GM12873 (cell line): ENCODE data around the gene FAIM2.

Experiments
- TF ChIP-seq, protein P1 (sequence below): IDR thresholded peaks from 2 replicates; pipeline ENCODE4 v1.5.1; 2012; ENCODE audit warnings: low read depth, mild to moderate bottlenecking, moderate library complexity, low read length, control low read depth; ENCODE audit not compliant: insufficient read depth; ENCODE audit errors: missing control alignments

FAIM2 gene

DNA sequence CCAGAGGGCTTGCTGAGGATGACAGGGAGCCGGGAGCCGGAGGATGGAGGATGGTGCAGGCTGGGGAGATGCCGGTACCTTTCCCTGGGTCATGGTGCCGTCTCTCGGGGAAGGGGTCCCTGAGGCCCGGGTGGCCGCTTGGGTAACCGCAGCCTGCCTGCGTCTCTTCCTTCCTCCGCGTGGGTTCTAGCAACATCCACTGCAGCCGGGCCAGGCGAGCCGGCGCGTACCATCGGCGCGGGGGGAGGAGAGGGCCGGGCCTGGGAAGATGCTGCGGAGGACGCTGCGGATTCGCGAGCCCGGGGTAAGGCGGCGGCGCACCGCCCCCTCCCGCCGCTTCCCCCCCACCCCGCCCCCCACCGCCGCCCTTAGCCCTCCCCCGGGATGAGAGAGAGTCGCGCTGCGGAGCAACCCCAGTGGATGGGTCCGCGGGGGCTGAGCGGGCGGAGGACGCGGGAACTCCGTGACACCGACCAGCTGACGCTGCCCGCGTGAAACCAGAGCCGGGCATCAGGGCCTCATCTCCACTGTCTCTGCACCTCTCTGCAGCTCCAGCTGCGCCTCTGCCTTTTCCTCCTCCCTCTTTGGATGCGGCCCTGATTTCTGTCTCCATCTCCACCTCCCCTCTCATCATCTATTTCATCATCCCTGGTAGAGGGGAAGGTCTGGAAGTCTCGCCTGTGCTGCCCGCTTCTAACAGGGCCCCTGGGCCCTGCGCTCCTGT, at the start of gene FAIM2:
Gene FAIM2, minus strand, starts transcription at position 201 of the 724 bp plus-strand sequence. Its CDS starts 108 bp downstream, at position 93.
- TF ChIP-seq, protein P1, sequence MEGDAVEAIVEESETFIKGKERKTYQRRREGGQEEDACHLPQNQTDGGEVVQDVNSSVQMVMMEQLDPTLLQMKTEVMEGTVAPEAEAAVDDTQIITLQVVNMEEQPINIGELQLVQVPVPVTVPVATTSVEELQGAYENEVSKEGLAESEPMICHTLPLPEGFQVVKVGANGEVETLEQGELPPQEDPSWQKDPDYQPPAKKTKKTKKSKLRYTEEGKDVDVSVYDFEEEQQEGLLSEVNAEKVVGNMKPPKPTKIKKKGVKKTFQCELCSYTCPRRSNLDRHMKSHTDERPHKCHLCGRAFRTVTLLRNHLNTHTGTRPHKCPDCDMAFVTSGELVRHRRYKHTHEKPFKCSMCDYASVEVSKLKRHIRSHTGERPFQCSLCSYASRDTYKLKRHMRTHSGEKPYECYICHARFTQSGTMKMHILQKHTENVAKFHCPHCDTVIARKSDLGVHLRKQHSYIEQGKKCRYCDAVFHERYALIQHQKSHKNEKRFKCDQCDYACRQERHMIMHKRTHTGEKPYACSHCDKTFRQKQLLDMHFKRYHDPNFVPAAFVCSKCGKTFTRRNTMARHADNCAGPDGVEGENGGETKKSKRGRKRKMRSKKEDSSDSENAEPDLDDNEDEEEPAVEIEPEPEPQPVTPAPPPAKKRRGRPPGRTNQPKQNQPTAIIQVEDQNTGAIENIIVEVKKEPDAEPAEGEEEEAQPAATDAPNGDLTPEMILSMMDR: no peak

DNA sequence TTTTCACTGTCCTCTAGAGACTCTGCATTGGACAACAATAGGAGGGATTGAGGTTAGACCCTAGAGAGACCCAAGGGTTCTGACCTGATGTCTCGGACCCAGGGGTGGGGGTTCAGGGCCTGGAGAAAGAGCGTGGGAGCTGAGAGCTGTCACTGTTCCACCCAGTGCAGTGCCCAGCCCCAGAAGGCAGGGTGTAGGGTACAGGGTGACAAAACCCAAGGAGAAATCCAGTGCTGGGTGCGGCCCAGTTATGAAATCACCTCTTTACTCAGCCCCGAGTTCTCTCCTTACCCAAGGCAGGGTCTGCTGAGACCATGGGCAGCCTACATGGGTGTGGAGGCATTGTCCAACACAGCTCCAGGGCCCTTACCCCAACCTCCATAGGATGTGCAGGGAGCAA, 49.5 kb upstream of the FAIM2 start:
- TF ChIP-seq, protein P1: no peak

DNA sequence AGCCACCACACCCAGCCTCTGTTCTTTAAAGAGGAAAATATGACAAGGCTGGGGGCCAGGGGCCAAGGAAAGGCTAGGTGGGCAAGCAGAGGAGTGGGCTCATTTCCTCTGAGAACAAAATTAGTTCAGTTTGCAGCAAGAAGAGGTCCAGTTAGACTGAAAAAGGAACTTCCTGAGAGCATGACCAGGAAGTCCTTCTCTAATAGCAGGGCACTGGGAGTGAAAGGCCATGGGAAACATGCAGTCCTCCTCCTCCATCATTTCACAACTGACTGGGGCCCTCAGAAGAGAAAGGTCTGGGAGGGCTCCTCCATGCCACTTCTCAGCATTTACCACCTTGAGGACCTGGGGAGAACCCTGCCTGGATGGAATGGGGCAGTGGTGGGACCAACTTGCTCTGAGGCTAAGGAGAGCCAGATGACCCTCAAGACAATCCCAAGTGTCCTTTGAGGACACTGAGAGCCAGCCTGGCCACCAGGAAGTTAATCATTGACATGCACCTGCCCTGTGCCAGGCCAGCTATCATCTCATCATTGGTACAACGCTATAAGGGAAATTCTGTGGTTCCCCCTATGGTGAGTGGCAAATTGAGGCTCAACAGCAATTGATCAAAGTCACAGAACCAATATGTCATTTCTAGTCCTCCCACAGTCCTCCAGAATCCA, 48.8 kb upstream of the FAIM2 start:
- TF ChIP-seq, protein P1: no peak

DNA sequence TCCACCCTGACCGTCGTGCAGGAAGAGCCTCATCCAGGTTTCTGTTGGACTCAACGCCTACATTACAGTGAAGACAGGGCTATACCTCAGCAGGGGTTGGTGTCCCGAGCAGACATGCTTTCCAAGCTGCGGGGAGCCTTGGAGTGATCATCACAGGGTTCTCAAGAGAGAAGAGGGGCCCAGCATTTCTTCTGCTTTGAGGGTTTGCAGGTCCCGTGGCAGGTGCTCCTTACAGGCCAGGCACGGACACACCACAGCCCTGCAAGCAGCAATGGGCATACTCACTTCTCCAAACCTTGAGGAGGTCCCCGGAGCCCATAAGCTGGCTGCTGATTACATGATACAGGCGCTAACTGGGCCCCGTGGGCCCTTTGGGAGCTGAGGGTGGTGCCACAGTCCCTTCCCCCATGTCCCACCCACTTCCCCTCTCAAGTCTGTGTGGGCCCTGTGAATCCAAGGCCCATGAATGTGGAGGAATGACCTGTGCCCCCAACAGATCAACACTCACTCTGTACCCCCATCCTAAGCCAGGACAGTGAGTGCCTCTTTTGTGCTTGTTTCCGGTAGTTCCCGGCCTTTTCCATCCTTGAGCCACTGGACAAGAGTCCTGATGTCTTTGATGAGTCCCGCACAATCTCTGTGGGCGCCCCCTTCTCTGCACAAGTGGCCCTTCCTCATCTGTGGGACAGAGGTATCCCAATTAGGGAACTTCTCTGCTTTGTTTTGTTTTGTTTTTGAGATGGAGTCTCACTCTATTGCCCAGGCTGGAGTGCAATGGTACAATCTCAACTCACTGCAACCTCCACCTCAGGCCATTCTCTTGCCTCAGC, 47.9 kb upstream of the FAIM2 start:
- TF ChIP-seq, protein P1: no peak

DNA sequence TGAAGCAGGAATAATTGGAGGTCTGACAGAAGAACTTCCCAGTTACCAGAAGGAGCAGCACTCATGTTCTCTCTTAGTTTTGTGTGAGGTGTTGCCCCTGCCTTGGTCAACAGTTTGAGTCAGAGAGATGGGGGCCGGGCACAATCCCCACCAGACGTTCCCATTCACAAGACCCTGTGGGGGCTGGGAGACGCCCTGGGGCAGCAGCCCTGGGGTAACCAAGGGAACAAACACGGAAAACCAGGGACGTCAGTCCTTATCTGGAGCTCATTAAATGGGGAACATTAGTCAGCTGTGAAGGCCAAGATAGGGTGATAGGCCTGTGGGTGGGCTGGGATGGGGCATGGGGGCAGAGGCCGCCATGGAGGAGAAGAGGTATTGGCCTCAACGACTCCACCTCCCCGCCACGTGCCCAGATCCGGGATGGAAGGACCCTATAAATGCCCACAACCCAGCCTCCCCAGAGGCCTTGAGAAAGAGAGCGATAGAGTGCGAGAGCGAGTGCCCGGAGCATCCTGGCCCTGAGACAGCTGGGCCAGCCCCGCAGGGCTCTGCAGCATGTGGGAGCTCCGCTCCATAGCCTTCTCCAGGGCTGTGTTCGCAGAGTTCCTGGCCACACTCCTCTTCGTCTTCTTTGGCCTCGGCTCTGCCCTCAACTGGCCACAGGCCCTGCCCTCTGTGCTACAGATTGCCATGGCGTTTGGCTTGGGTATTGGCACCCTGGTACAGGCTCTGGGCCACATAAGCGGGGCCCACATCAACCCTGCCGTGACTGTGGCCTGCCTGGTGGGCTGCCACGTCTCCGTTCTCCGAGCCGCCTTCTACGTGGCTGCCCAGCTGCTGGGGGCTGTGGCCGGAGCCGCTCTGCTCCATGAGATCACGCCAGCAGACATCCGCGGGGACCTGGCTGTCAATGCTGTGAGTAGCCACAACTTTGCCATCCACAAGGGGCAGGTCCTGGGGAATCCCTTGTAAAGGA, 46.9 kb upstream of the FAIM2 start, which contains the start of gene AQP2:
Gene AQP2, plus strand, starts transcription at position 465 of the 979 bp plus-strand sequence. Its CDS starts 94 bp downstream, at position 559.
- TF ChIP-seq, protein P1: no peak

DNA sequence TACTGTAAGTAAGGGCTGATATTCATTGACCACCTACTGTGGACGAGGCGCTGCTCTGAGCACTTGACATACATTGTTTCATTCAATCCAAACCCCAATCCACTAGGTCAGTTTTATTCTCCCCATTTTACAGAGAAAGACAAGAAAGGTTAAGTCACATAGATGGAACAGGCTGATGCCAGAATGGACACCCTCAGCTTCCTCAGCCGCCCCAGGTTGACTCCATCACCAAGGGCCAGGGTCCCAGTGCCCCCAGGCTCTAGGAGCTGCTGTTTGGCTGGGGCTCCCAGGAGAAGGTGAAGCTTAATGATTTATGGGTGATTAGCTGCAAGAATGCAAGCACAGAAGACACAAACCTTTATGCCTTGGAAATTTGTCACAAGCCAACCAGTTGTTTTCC, 46.2 kb upstream of the FAIM2 start:
- TF ChIP-seq, protein P1: no peak
